GM18519 (cell line): ENCODE results near the gene C10orf95.
A peak's percentile ranks its signal among the peaks of the same experiment; 100 is the strongest.
"Not testable (repeated sequence)": the region's sequence is repeated elsewhere in the genome, so short reads cannot be mapped to it uniquely, and the experiment has no call there.

Experiments
- ATAC-seq: cut with Tn5 transposase; IDR thresholded peaks from one replicate; pipeline ENCODE4 v1.9.1; 2021; ENCODE audit warnings: mild to moderate bottlenecking, moderate library complexity; ENCODE audit not compliant: unreplicated experiment, low FRiP score

The C10orf95 gene

GRCh38 chr10:102467318-102467717, 16.0 kb upstream of the C10orf95 start:
- ATAC-seq = no peak

GRCh38 chr10:102465466-102465865, 14.1 kb upstream of the C10orf95 start:
- no peak for ATAC-seq

GRCh38 chr10:102463983-102464382, 12.6 kb upstream of the C10orf95 start:
- ATAC-seq = no peak

GRCh38 chr10:102462512-102463054, 11.2 kb upstream of the C10orf95 start:
- no peak for ATAC-seq

- no peak for ATAC-seq
Observed at GRCh38 chr10:102461187-102462054, 10.1 kb upstream of the C10orf95 start.

GRCh38 chr10:102460836-102461186, 9.5 kb upstream of the C10orf95 start:
- no peak for ATAC-seq

- no peak for ATAC-seq
Observed at GRCh38 chr10:102458656-102459055, 7.3 kb upstream of the C10orf95 start.

GRCh38 chr10:102457591-102458150, 6.3 kb upstream of the C10orf95 start:
- ATAC-seq = no peak

GRCh38 chr10:102455893-102456471, 4.6 kb upstream of the C10orf95 start:
- no peak for ATAC-seq

GRCh38 chr10:102454662-102455487, 3.5 kb upstream of the C10orf95 start:
- not testable (repeated sequence) for ATAC-seq

GRCh38 chr10:102453502-102453901, 2.2 kb upstream of the C10orf95 start:
- ATAC-seq = no peak

GRCh38 chr10:102452672-102453340, 1.5 kb upstream of the C10orf95 start:
- no peak for ATAC-seq

GRCh38 chr10:102450374-102451104, 804 bp downstream of the C10orf95 start:
- ATAC-seq = peak; percentile 75

GRCh38 chr10:102450124-102450373, 1.3 kb downstream of the C10orf95 start:
- ATAC-seq = no peak

GRCh38 chr10:102449321-102450123, 1.8 kb downstream of the C10orf95 start:
- ATAC-seq = peak; percentile 31

GRCh38 chr10:102444851-102445250, 6.5 kb downstream of the C10orf95 start:
- ATAC-seq = no peak

GRCh38 chr10:102438374-102438773, 13.0 kb downstream of the C10orf95 start:
- ATAC-seq = no peak

- ATAC-seq = no peak
Observed at GRCh38 chr10:102437515-102437914, 13.8 kb downstream of the C10orf95 start.

GRCh38 chr10:102436312-102436711, 15.0 kb downstream of the C10orf95 start:
- ATAC-seq = no peak
